Uterus (tissue), 2 donors: Measurements from ENCODE around the gene WWP2.

ENCODE experiments used
- CTCF ChIP-seq, 4 experiments: fragments of 200-600 bp in 2 of 4; fragments of 450-650 bp in 2 of 4; sonication (generic) in 2 of 4; IDR thresholded peaks; one replicate each; pipeline ENCODE4 v1.5.1; 2016 to 2019; ENCODE audit warnings: antibody characterized with exemption in 4 of 4, mild to moderate bottlenecking in 2 of 4, moderate library complexity in 1 of 4
- POLR2A ChIP-seq, 2 donors: fragments of 450-650 bp; IDR thresholded peaks; one replicate each; pipeline ENCODE4 v1.6.1; 2016; ENCODE audit warnings: antibody characterized with exemption in 2 of 2, mild to moderate bottlenecking in 1 of 2, moderate library complexity in 1 of 2

GRCh38 chr16:69927056-69927757, 165.1 kb downstream of the WWP2 start:
- TF ChIP-seq CTCF (IDR thresholded peaks at IDR 0.05) = no peak
- TF ChIP-seq POLR2A (IDR thresholded peaks at IDR 0.05) = peak in 1 of 2 donors; percentile 33
